Kidney glomerular epithelial cell (primary cell): ENCODE measurements around the gene ZNF384.
"Not testable (repeated sequence)": the region's sequence is repeated elsewhere in the genome, so short reads cannot be mapped to it uniquely, and the experiment has no call there.

ENCODE experiments used
- DNase-seq: peaks from one replicate; lab custom pipeline; 2025; lab: John Stamatoyannopoulos, UW

Gene ZNF384

GRCh38 chr12:6688999-6689882 is at the start of gene ZNF384:
Gene ZNF384, minus strand, starts transcription at chr12:6689375. Its CDS starts 9,855 bp downstream, at chr12:6679520.
- peak; percentile 98 for DNase-seq

GRCh38 chr12:6736754-6737153 is 47.6 kb upstream of the ZNF384 start:
- no peak for DNase-seq

- DNase-seq = peak; percentile 56
Measured at GRCh38 chr12:6735448-6736191, 46.4 kb upstream of the ZNF384 start.

GRCh38 chr12:6734506-6735387 is 45.6 kb upstream of the ZNF384 start:
- no peak for DNase-seq

GRCh38 chr12:6730169-6730568 is 41.0 kb upstream of the ZNF384 start:
- DNase-seq = no peak

GRCh38 chr12:6729186-6729585 is 40.0 kb upstream of the ZNF384 start:
- DNase-seq = no peak

GRCh38 chr12:6725350-6725749 is 36.2 kb upstream of the ZNF384 start:
- no peak for DNase-seq

- peak; percentile 33 for DNase-seq
Measured at GRCh38 chr12:6724409-6724797, 35.2 kb upstream of the ZNF384 start.

GRCh38 chr12:6723607-6724408 is 34.6 kb upstream of the ZNF384 start, which contains the start of gene COPS7A:
Gene COPS7A, plus strand, starts transcription at chr12:6724046. Its CDS starts 611 bp downstream, at chr12:6724657.
- DNase-seq = peak; percentile 95

- DNase-seq = no peak
Measured at GRCh38 chr12:6722863-6723262, 33.7 kb upstream of the ZNF384 start.

- no peak for DNase-seq
Measured at GRCh38 chr12:6716874-6717437, 27.8 kb upstream of the ZNF384 start.

GRCh38 chr12:6716031-6716873 is 27.1 kb upstream of the ZNF384 start:
- not testable (repeated sequence) for DNase-seq

- no peak for DNase-seq
Measured at GRCh38 chr12:6708960-6709394, 19.8 kb upstream of the ZNF384 start.

GRCh38 chr12:6708351-6708750 is 19.2 kb upstream of the ZNF384 start:
- DNase-seq = not testable (repeated sequence)

- DNase-seq = no peak
Measured at GRCh38 chr12:6703631-6704030, 14.5 kb upstream of the ZNF384 start.

- DNase-seq = no peak
Measured at GRCh38 chr12:6701078-6701768, 12.0 kb upstream of the ZNF384 start.

- DNase-seq = no peak
Measured at GRCh38 chr12:6700646-6701051, 11.5 kb upstream of the ZNF384 start, which contains the start of gene PIANP. Gene PIANP, minus strand, starts transcription at chr12:6700815. Its CDS starts 2,754 bp downstream, at chr12:6698061.

- no peak for DNase-seq
Measured at GRCh38 chr12:6699989-6700645, 10.9 kb upstream of the ZNF384 start.
